CD4-positive, alpha-beta T cell treated with Interleukin-17A for 4 hours (primary cell): ENCODE results near the gene PLEKHA7.

Experiments
- DNase-seq: peaks from one replicate; pipeline ENCODE4 v3.0.0-alpha.2; 2020; ENCODE audit warnings: mixed read lengths

The PLEKHA7 gene

GRCh38 chr11:16784097-16784496 is 230.1 kb downstream of the PLEKHA7 start:
- DNase-seq: no peak

GRCh38 chr11:16783321-16783801 is 230.9 kb downstream of the PLEKHA7 start:
- DNase-seq: no peak

- DNase-seq: no peak
These were observed 232.0 kb downstream of the PLEKHA7 start for GRCh38 chr11:16781936-16782919.

GRCh38 chr11:16780698-16781550 is 233.3 kb downstream of the PLEKHA7 start:
- DNase-seq: no peak

- DNase-seq: no peak
These were observed 234.1 kb downstream of the PLEKHA7 start for GRCh38 chr11:16780146-16780545.

GRCh38 chr11:16779436-16779835 is 234.8 kb downstream of the PLEKHA7 start:
- DNase-seq: no peak

- no peak for DNase-seq
These were observed 235.3 kb downstream of the PLEKHA7 start for GRCh38 chr11:16778876-16779275.

- DNase-seq: no peak
These were observed 235.9 kb downstream of the PLEKHA7 start for GRCh38 chr11:16778286-16778685.

GRCh38 chr11:16777613-16777975 is 236.6 kb downstream of the PLEKHA7 start:
- no peak for DNase-seq

- no peak for DNase-seq
These were observed 237.3 kb downstream of the PLEKHA7 start for GRCh38 chr11:16776711-16777612.

GRCh38 chr11:16775614-16776283 is 238.5 kb downstream of the PLEKHA7 start:
- no peak for DNase-seq

- DNase-seq: no peak
These were observed 239.1 kb downstream of the PLEKHA7 start for GRCh38 chr11:16774936-16775613.

- no peak for DNase-seq
These were observed 240.0 kb downstream of the PLEKHA7 start for GRCh38 chr11:16773981-16774935.

- DNase-seq: no peak
These were observed 242.1 kb downstream of the PLEKHA7 start for GRCh38 chr11:16772141-16772512.

- DNase-seq: no peak
These were observed 242.7 kb downstream of the PLEKHA7 start for GRCh38 chr11:16771350-16772140.

- no peak for DNase-seq
These were observed 244.2 kb downstream of the PLEKHA7 start for GRCh38 chr11:16770016-16770415.

GRCh38 chr11:16769386-16769785 is 244.8 kb downstream of the PLEKHA7 start:
- DNase-seq: no peak

GRCh38 chr11:16767957-16768356 is 246.3 kb downstream of the PLEKHA7 start:
- DNase-seq: no peak

GRCh38 chr11:16767137-16767536 is 247.1 kb downstream of the PLEKHA7 start:
- no peak for DNase-seq
